H1 (cell line): Measurements from ENCODE around the gene TMEM129. TPM values are rescaled to one million over a fixed set of nuclear protein-coding genes. Genes with fewer than 3 reads are reported as not detected.

Experiments used
- CBX5 ChIP-seq: fragments of 300-800, 300-1000 bp; sonication (generic); IDR thresholded peaks from 2 replicates; pipeline ENCODE4 v1.7.1; 2016; ENCODE audit warnings: antibody characterized with exemption, low read length, low read depth
- EP300 ChIP-seq, 2 experiments: IDR thresholded peaks; 1 replicate in 1 of 2; 2 replicates in 1 of 2; pipeline ENCODE4 v1.6.1; 2011 to 2012; ENCODE audit warnings: low read depth in 2 of 2, low read length in 2 of 2, mild to moderate bottlenecking in 2 of 2, borderline replicate concordance in 1 of 2, inconsistent platforms in 1 of 2, moderate library complexity in 1 of 2
- EZH2 ChIP-seq: fragments of 200-600 bp; sonication (generic); IDR thresholded peaks from 2 replicates; pipeline ENCODE4 v1.7.1; 2012; ENCODE audit warnings: low read depth, mild to moderate bottlenecking, moderate library complexity, low read length, inconsistent platforms; ENCODE audit not compliant: severe bottlenecking
- PHF8 ChIP-seq: fragments of 200-600 bp; sonication (generic); conservative IDR thresholded peaks from 2 replicates; pipeline ENCODE4 v1.7.1; 2012; ENCODE audit warnings: low read depth, mild to moderate bottlenecking, inconsistent platforms, low read length, moderate library complexity
- SAP30 ChIP-seq: fragments of 300-600 bp; sonication (generic); IDR thresholded peaks from 2 replicates; pipeline ENCODE4 v1.7.1; 2012; ENCODE audit warnings: low read length, moderate library complexity, mild to moderate bottlenecking, inconsistent platforms; ENCODE audit not compliant: insufficient read depth, insufficient replicate concordance
- TBP ChIP-seq: IDR thresholded peaks from 2 replicates; pipeline ENCODE4 v1.6.1; 2011; ENCODE audit warnings: low read depth, low read length, improper control_type of control experiment
- polyA plus RNA-seq, 7 experiments: library from polyadenylated mRNA; depleted of rRNA in 3 of 7; stranded (reverse) in 5 of 7; unstranded in 2 of 7; fragments of >200 nt in 5 of 7; fragments of 200-250 nt in 2 of 7; gene quantifications; 1 replicate in 5 of 7; 2 replicates in 1 of 7; 4 replicates in 1 of 7; pipeline versions ENCODE4 v1.2.1 to v1.2.3, GENCODE V29; 2011 to 2013; ENCODE audit warnings: missing spikeins in 2 of 7, mixed read lengths in 2 of 7
- total RNA-seq: library from RNA; stranded (reverse); fragmentation: NEBNext Ultra II Directional; extraction: Animal tissue kit (Norgen Biotek cat#: 25700); gene quantifications from 2 replicates; pipeline ENCODE4 v1.2.1, GENCODE V29; 2021
- TF ChIP-seq, protein P1 (sequence below): fragments of 300-600 bp; sonication (generic); IDR thresholded peaks from 2 replicates; pipeline ENCODE4 v1.7.1; 2012; ENCODE audit warnings: low read length, moderate library complexity, mild to moderate bottlenecking, inconsistent platforms; ENCODE audit not compliant: insufficient replicate concordance
- TF ChIP-seq, protein P2 (sequence below), 3 experiments: IDR thresholded peaks; 1 replicate in 2 of 3; 2 replicates in 1 of 3; pipeline versions ENCODE4 v1.5.1 to v1.6.1; 2011; ENCODE audit warnings: low read length in 3 of 3, mild to moderate bottlenecking in 3 of 3, inconsistent platforms in 2 of 3, low read depth in 1 of 3, moderate library complexity in 1 of 3; ENCODE audit not compliant: insufficient read depth in 1 of 3; ENCODE audit errors: control extremely low read depth in 1 of 3

Gene TMEM129
- total and polyA plus RNA-seq, 2 of the 8 experiments (the other 6 are each of a cell fraction or from before 2014, with no cell fraction given): 31.5 to 58.7 TPM

DNA sequence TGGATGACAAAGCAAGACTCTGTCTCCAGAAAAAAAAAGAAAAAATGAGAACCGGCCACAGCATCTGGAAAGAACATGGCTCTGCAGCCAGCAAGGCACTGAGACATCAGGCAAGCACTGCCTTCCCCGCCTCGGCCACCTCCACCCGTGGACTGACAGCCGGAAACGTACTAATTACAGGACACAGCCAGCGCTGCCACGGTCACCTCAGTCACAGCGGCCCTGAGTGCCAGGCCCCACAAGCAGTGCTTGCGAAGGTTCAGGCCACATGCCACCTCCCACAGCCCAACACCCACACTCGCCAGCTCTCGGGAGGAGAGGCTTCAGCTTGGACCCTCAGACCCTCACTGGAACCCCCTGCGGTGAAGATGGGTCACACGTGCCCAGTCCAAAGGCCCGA lies 53.9 kb downstream of the TMEM129 start (continued):
- TF ChIP-seq, protein P1, sequence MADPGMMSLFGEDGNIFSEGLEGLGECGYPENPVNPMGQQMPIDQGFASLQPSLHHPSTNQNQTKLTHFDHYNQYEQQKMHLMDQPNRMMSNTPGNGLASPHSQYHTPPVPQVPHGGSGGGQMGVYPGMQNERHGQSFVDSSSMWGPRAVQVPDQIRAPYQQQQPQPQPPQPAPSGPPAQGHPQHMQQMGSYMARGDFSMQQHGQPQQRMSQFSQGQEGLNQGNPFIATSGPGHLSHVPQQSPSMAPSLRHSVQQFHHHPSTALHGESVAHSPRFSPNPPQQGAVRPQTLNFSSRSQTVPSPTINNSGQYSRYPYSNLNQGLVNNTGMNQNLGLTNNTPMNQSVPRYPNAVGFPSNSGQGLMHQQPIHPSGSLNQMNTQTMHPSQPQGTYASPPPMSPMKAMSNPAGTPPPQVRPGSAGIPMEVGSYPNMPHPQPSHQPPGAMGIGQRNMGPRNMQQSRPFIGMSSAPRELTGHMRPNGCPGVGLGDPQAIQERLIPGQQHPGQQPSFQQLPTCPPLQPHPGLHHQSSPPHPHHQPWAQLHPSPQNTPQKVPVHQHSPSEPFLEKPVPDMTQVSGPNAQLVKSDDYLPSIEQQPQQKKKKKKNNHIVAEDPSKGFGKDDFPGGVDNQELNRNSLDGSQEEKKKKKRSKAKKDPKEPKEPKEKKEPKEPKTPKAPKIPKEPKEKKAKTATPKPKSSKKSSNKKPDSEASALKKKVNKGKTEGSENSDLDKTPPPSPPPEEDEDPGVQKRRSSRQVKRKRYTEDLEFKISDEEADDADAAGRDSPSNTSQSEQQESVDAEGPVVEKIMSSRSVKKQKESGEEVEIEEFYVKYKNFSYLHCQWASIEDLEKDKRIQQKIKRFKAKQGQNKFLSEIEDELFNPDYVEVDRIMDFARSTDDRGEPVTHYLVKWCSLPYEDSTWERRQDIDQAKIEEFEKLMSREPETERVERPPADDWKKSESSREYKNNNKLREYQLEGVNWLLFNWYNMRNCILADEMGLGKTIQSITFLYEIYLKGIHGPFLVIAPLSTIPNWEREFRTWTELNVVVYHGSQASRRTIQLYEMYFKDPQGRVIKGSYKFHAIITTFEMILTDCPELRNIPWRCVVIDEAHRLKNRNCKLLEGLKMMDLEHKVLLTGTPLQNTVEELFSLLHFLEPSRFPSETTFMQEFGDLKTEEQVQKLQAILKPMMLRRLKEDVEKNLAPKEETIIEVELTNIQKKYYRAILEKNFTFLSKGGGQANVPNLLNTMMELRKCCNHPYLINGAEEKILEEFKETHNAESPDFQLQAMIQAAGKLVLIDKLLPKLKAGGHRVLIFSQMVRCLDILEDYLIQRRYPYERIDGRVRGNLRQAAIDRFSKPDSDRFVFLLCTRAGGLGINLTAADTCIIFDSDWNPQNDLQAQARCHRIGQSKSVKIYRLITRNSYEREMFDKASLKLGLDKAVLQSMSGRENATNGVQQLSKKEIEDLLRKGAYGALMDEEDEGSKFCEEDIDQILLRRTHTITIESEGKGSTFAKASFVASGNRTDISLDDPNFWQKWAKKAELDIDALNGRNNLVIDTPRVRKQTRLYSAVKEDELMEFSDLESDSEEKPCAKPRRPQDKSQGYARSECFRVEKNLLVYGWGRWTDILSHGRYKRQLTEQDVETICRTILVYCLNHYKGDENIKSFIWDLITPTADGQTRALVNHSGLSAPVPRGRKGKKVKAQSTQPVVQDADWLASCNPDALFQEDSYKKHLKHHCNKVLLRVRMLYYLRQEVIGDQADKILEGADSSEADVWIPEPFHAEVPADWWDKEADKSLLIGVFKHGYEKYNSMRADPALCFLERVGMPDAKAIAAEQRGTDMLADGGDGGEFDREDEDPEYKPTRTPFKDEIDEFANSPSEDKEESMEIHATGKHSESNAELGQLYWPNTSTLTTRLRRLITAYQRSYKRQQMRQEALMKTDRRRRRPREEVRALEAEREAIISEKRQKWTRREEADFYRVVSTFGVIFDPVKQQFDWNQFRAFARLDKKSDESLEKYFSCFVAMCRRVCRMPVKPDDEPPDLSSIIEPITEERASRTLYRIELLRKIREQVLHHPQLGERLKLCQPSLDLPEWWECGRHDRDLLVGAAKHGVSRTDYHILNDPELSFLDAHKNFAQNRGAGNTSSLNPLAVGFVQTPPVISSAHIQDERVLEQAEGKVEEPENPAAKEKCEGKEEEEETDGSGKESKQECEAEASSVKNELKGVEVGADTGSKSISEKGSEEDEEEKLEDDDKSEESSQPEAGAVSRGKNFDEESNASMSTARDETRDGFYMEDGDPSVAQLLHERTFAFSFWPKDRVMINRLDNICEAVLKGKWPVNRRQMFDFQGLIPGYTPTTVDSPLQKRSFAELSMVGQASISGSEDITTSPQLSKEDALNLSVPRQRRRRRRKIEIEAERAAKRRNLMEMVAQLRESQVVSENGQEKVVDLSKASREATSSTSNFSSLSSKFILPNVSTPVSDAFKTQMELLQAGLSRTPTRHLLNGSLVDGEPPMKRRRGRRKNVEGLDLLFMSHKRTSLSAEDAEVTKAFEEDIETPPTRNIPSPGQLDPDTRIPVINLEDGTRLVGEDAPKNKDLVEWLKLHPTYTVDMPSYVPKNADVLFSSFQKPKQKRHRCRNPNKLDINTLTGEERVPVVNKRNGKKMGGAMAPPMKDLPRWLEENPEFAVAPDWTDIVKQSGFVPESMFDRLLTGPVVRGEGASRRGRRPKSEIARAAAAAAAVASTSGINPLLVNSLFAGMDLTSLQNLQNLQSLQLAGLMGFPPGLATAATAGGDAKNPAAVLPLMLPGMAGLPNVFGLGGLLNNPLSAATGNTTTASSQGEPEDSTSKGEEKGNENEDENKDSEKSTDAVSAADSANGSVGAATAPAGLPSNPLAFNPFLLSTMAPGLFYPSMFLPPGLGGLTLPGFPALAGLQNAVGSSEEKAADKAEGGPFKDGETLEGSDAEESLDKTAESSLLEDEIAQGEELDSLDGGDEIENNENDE: no peak
- TF ChIP-seq EP300 (IDR thresholded peaks at IDR 0.05; ENCODE audit: borderline replicate concordance in 1 of 2, low read depth in 2 of 2, low read length in 2 of 2) (no peak), PHF8 (no peak), EZH2 (no peak), CBX5 (no peak), TBP (no peak), SAP30 (no peak)
- TF ChIP-seq, protein P2, sequence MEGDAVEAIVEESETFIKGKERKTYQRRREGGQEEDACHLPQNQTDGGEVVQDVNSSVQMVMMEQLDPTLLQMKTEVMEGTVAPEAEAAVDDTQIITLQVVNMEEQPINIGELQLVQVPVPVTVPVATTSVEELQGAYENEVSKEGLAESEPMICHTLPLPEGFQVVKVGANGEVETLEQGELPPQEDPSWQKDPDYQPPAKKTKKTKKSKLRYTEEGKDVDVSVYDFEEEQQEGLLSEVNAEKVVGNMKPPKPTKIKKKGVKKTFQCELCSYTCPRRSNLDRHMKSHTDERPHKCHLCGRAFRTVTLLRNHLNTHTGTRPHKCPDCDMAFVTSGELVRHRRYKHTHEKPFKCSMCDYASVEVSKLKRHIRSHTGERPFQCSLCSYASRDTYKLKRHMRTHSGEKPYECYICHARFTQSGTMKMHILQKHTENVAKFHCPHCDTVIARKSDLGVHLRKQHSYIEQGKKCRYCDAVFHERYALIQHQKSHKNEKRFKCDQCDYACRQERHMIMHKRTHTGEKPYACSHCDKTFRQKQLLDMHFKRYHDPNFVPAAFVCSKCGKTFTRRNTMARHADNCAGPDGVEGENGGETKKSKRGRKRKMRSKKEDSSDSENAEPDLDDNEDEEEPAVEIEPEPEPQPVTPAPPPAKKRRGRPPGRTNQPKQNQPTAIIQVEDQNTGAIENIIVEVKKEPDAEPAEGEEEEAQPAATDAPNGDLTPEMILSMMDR (IDR thresholded peaks at IDR 0.05; ENCODE audit: control extremely low read depth in 1 of 3, insufficient read depth in 1 of 3, low read depth in 1 of 3, low read length in 3 of 3): no peak
